MM.1S (cell line): Measurements from ENCODE around the gene NBEA.

ENCODE experiments used
- CTCF ChIP-seq: fragments of 300-600 bp; sonication (generic); IDR thresholded peaks from 2 replicates; pipeline ENCODE4 v1.5.1; 2016; ENCODE audit warnings: antibody characterized with exemption, low read length, mixed read lengths
- EZH2 ChIP-seq: fragments of 300-600 bp; sonication (generic); optimal IDR thresholded peaks from 2 replicates; pipeline ENCODE3; 2017; ENCODE audit warnings: low read depth, mild to moderate bottlenecking, antibody characterized with exemption, low read length, mixed read lengths
- EZH2phosphoT487 ChIP-seq: fragments of 300-600 bp; sonication (generic); IDR thresholded peaks from 2 replicates; pipeline ENCODE4 v1.6.1; 2018; ENCODE audit warnings: antibody characterized with exemption, low read length

- TF ChIP-seq CTCF: no peak
- TF ChIP-seq EZH2: no peak
- TF ChIP-seq EZH2phosphoT487: no peak
Measured at GRCh38 chr13:35146686-35147085, 204.6 kb downstream of the NBEA start.
